WTC11 (cell line): ENCODE results near the gene LPP.

Source experiments
- CTCF ChIP-seq: fragments of 200-600 bp; IDR thresholded peaks from 2 replicates; pipeline ENCODE4 v1.8.0; 2022; ENCODE audit warnings: antibody characterized with exemption
- FOXK1 ChIP-seq: sonication (generic); formaldehyde crosslinking; IDR thresholded peaks from 2 replicates; pipeline ENCODE4 v1.8.0; 2022; ENCODE audit warnings: mild to moderate bottlenecking, moderate library complexity, missing genetic modification reagents

GRCh38 chr3:188667926-188668325, 514.0 kb downstream of the LPP start:
- TF ChIP-seq CTCF (no peak), FOXK1 (no peak)
